ENCODE data around the gene PWP2.
"Not testable (repeated sequence)": the region's sequence is repeated elsewhere in the genome, so short reads cannot be mapped to it uniquely, and the experiment has no call there.

Gene PWP2

GRCh38 chr21:44134732-44135131 lies 27.5 kb downstream of the PWP2 start:
- WGBS (ENCODE audit: extremely low coverage, insufficient coverage, low lambda C conversion rate), result no CpG with 5 or more reads among the region's 8 CpGs
- not testable (repeated sequence) for H4K8ac ChIP-seq (ENCODE audit: low read depth, low read length); H3K79me2 ChIP-seq (ENCODE audit: control insufficient read depth, insufficient read depth, low read length)

DNA sequence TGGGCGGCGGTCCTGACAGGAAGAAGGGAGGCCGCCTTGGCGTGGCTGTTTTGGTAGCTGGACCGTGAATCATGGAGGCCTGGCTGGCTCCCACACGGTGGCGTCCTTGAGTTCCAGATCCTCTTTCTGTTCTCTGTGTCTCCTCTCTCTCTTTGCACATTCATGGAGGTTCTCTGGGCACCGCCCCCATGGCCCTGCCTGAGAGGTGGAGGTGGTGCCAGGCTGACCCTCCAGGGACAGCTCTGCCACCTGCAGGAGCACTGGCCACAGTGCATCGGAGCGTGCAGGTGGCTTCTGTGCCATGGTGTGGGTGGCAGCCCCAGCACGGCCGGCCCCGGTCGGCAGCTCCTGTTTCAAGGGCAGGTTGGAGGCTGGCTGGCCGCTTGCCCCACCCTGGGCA lies 30.8 kb downstream of the PWP2 start:
- no CpG with 5 or more reads among the region's 15 CpGs for WGBS (ENCODE audit: extremely low coverage, insufficient coverage, low lambda C conversion rate)
- H3K79me2 ChIP-seq (ENCODE audit: control insufficient read depth, insufficient read depth, low read length), result not testable (repeated sequence)

More at GRCh38 chr21:44134732-44135131, 27.5 kb downstream of the PWP2 start:
- not testable (repeated sequence) for H3K4me3 ChIP-seq (ENCODE audit: low read length); H3K4me1 ChIP-seq (ENCODE audit: control insufficient read depth, low read depth, low read length); H3K56ac ChIP-seq (ENCODE audit: low read length); H2BK120ac ChIP-seq (ENCODE audit: low read depth, low read length); H2BK5ac ChIP-seq (ENCODE audit: low read length); H3K27me3 ChIP-seq (ENCODE audit: insufficient read depth, low read length, poor library complexity); H3K36me3 ChIP-seq (ENCODE audit: control insufficient read depth, insufficient read depth, low read length); H3K4ac ChIP-seq (ENCODE audit: low read depth, low read length); H4K5ac ChIP-seq (ENCODE audit: low read length); H3K9ac ChIP-seq (ENCODE audit: low read length); H3K18ac ChIP-seq (ENCODE audit: low read length); H3K4me2 ChIP-seq (ENCODE audit: low read length); H3K79me1 ChIP-seq (ENCODE audit: low read length); DNase-seq; H3K23ac ChIP-seq (ENCODE audit: low read length); H2BK15ac ChIP-seq (replicated peaks; ENCODE audit: low read depth); H2AK5ac ChIP-seq (ENCODE audit: low read length); H3K27ac ChIP-seq (ENCODE audit: low read depth, low read length)

GRCh38 chr21:44139787-44140551 lies 32.8 kb downstream of the PWP2 start:
- not testable (repeated sequence) for H4K8ac ChIP-seq (ENCODE audit: low read depth, low read length); H3K4ac ChIP-seq (ENCODE audit: low read depth, low read length); H3K9ac ChIP-seq (ENCODE audit: low read length); H3K27ac ChIP-seq (ENCODE audit: low read depth, low read length); H3K4me1 ChIP-seq (ENCODE audit: control insufficient read depth, low read depth, low read length); DNase-seq; H3K4me2 ChIP-seq (ENCODE audit: low read length); H3K27me3 ChIP-seq (ENCODE audit: insufficient read depth, low read length, poor library complexity); H4K5ac ChIP-seq (ENCODE audit: low read length); H3K23ac ChIP-seq (ENCODE audit: low read length); H2BK15ac ChIP-seq (replicated peaks; ENCODE audit: low read depth); H3K4me3 ChIP-seq (ENCODE audit: low read length); H3K18ac ChIP-seq (ENCODE audit: low read length); H3K56ac ChIP-seq (ENCODE audit: low read length); H3K79me2 ChIP-seq (ENCODE audit: control insufficient read depth, insufficient read depth, low read length); H2BK120ac ChIP-seq (ENCODE audit: low read depth, low read length); H3K79me1 ChIP-seq (ENCODE audit: low read length); H3K36me3 ChIP-seq (ENCODE audit: control insufficient read depth, insufficient read depth, low read length); H2BK5ac ChIP-seq (ENCODE audit: low read length); H2AK5ac ChIP-seq (ENCODE audit: low read length)
- WGBS (ENCODE audit: extremely low coverage, insufficient coverage, low lambda C conversion rate), result no CpG with 5 or more reads among the region's 30 CpGs

More for the DNA sequence above, 30.8 kb downstream of the PWP2 start:
- H2BK15ac ChIP-seq (replicated peaks; ENCODE audit: low read depth); H3K23ac ChIP-seq (ENCODE audit: low read length); H4K5ac ChIP-seq (ENCODE audit: low read length); H3K79me1 ChIP-seq (ENCODE audit: low read length); H3K36me3 ChIP-seq (ENCODE audit: control insufficient read depth, insufficient read depth, low read length); H3K18ac ChIP-seq (ENCODE audit: low read length); H2AK5ac ChIP-seq (ENCODE audit: low read length); DNase-seq; H3K56ac ChIP-seq (ENCODE audit: low read length); H4K8ac ChIP-seq (ENCODE audit: low read depth, low read length); H3K4me2 ChIP-seq (ENCODE audit: low read length); H3K4ac ChIP-seq (ENCODE audit: low read depth, low read length); H3K27ac ChIP-seq (ENCODE audit: low read depth, low read length); H3K4me3 ChIP-seq (ENCODE audit: low read length); H3K4me1 ChIP-seq (ENCODE audit: control insufficient read depth, low read depth, low read length); H3K9ac ChIP-seq (ENCODE audit: low read length); H2BK5ac ChIP-seq (ENCODE audit: low read length); H3K27me3 ChIP-seq (ENCODE audit: insufficient read depth, low read length, poor library complexity); H2BK120ac ChIP-seq (ENCODE audit: low read depth, low read length): not testable (repeated sequence)

- H2BK15ac ChIP-seq (replicated peaks; ENCODE audit: low read depth); H3K27me3 ChIP-seq (ENCODE audit: insufficient read depth, low read length, poor library complexity); H2AK5ac ChIP-seq (ENCODE audit: low read length); H3K18ac ChIP-seq (ENCODE audit: low read length); H4K5ac ChIP-seq (ENCODE audit: low read length); H3K79me1 ChIP-seq (ENCODE audit: low read length); H3K4ac ChIP-seq (ENCODE audit: low read depth, low read length); H4K8ac ChIP-seq (ENCODE audit: low read depth, low read length); H2BK120ac ChIP-seq (ENCODE audit: low read depth, low read length); H3K27ac ChIP-seq (ENCODE audit: low read depth, low read length); DNase-seq; H3K36me3 ChIP-seq (ENCODE audit: control insufficient read depth, insufficient read depth, low read length); H3K4me3 ChIP-seq (ENCODE audit: low read length); H3K79me2 ChIP-seq (ENCODE audit: control insufficient read depth, insufficient read depth, low read length); H2BK5ac ChIP-seq (ENCODE audit: low read length); H3K4me1 ChIP-seq (ENCODE audit: control insufficient read depth, low read depth, low read length); H3K9ac ChIP-seq (ENCODE audit: low read length); H3K56ac ChIP-seq (ENCODE audit: low read length); H3K23ac ChIP-seq (ENCODE audit: low read length); H3K4me2 ChIP-seq (ENCODE audit: low read length): not testable (repeated sequence)
- no CpG with 5 or more reads among the region's 18 CpGs for WGBS (ENCODE audit: extremely low coverage, insufficient coverage, low lambda C conversion rate)
Measured at GRCh38 chr21:44140552-44140932, 33.3 kb downstream of the PWP2 start.

- not testable (repeated sequence) for H2BK5ac ChIP-seq (ENCODE audit: low read length); DNase-seq; H3K4me1 ChIP-seq (ENCODE audit: control insufficient read depth, low read depth, low read length); H3K4ac ChIP-seq (ENCODE audit: low read depth, low read length); H3K27ac ChIP-seq (ENCODE audit: low read depth, low read length); H3K79me1 ChIP-seq (ENCODE audit: low read length); H4K8ac ChIP-seq (ENCODE audit: low read depth, low read length); H3K79me2 ChIP-seq (ENCODE audit: control insufficient read depth, insufficient read depth, low read length); H3K9ac ChIP-seq (ENCODE audit: low read length); H3K23ac ChIP-seq (ENCODE audit: low read length); H4K5ac ChIP-seq (ENCODE audit: low read length); H3K27me3 ChIP-seq (ENCODE audit: insufficient read depth, low read length, poor library complexity); H2BK120ac ChIP-seq (ENCODE audit: low read depth, low read length); H2BK15ac ChIP-seq (replicated peaks; ENCODE audit: low read depth); H3K18ac ChIP-seq (ENCODE audit: low read length); H3K36me3 ChIP-seq (ENCODE audit: control insufficient read depth, insufficient read depth, low read length); H3K56ac ChIP-seq (ENCODE audit: low read length); H3K4me2 ChIP-seq (ENCODE audit: low read length); H3K4me3 ChIP-seq (ENCODE audit: low read length); H2AK5ac ChIP-seq (ENCODE audit: low read length)
- WGBS (ENCODE audit: extremely low coverage, insufficient coverage, low lambda C conversion rate), result no CpG with 5 or more reads among the region's 10 CpGs
Measured at GRCh38 chr21:44142470-44142869, 35.3 kb downstream of the PWP2 start.

DNA sequence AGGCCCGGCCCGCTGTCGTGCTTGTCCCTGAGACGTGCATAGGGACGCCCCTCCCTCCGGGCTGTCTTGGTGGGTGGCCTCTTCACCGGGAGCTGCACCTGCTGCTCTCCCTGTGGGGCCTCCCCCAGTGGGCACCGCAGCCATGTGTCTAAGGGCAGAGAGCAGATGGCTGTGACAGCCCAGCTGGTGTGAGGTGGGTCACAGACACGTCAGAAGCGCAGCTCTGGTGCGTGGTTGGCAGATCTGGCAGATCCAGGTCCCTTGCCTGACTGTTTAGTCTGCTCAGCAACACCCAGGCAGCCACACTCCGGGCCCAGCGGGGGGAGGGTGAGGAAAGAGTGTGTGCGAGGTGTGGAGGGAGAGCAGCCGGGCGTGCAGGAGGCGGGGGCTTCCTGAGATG lies 36.2 kb downstream of the PWP2 start:
- H3K23ac ChIP-seq (ENCODE audit: low read length); H3K4me1 ChIP-seq (ENCODE audit: control insufficient read depth, low read depth, low read length); H3K4me3 ChIP-seq (ENCODE audit: low read length); H3K79me1 ChIP-seq (ENCODE audit: low read length); H3K4me2 ChIP-seq (ENCODE audit: low read length); H3K18ac ChIP-seq (ENCODE audit: low read length); H4K8ac ChIP-seq (ENCODE audit: low read depth, low read length); H2BK15ac ChIP-seq (replicated peaks; ENCODE audit: low read depth); H2AK5ac ChIP-seq (ENCODE audit: low read length); DNase-seq; H3K36me3 ChIP-seq (ENCODE audit: control insufficient read depth, insufficient read depth, low read length); H3K79me2 ChIP-seq (ENCODE audit: control insufficient read depth, insufficient read depth, low read length); H3K56ac ChIP-seq (ENCODE audit: low read length); H3K9ac ChIP-seq (ENCODE audit: low read length); H2BK5ac ChIP-seq (ENCODE audit: low read length); H3K27me3 ChIP-seq (ENCODE audit: insufficient read depth, low read length, poor library complexity); H4K5ac ChIP-seq (ENCODE audit: low read length); H3K4ac ChIP-seq (ENCODE audit: low read depth, low read length); H3K27ac ChIP-seq (ENCODE audit: low read depth, low read length); H2BK120ac ChIP-seq (ENCODE audit: low read depth, low read length): not testable (repeated sequence)
- no CpG with 5 or more reads among the region's 17 CpGs for WGBS (ENCODE audit: extremely low coverage, insufficient coverage, low lambda C conversion rate)
